Endothelial cell of umbilical vein (primary cell): Measurements from ENCODE around the gene NEMP1. TPM values are rescaled to one million over a fixed set of nuclear protein-coding genes. Genes with fewer than 3 reads are reported as not detected.

Source experiments
- BruUV-seq: library from RNA; stranded (reverse); fragments of 400-500 nt; replicated peaks from 2 replicates; lab custom pipeline; 2021; lab: Mats Ljungman, UMichigan
- CTCF ChIA-PET: fragments of 300-600, 350-600 bp; sonication (Branson Sonifier 250); formaldehyde crosslinking; loops from one replicate; lab custom pipeline; 2021; ENCODE audit warnings: antibody characterized with exemption, inconsistent platforms; lab: Charles Lee
- POLR2A ChIA-PET: fragments of 300-600, 350-600 bp; sonication (Branson Sonifier 250); formaldehyde crosslinking; loops from one replicate; lab custom pipeline; 2021; ENCODE audit warnings: antibody characterized with exemption, inconsistent platforms; lab: Charles Lee
- DNase-seq: peaks from one replicate; pipeline ENCODE4 v3.0.0-alpha.2; 2011; ENCODE audit warnings: low read depth, low spot score
- FAIRE-seq: peaks from 2 replicates; lab custom pipeline; 2011; peaks lifted over from hg19 to GRCh38; lab: Jason Lieb, UNC
- H2AFZ ChIP-seq: 2 replicates; pipeline ENCODE4 v1.6.0; 2012; ENCODE audit warnings: low read depth, low read length, control low read depth, inconsistent platforms
- H3K27ac ChIP-seq: 2 replicates; pipeline ENCODE4 v1.5.1; 2011; ENCODE audit warnings: low read depth, mild to moderate bottlenecking, control low read depth, low read length, moderate library complexity; ENCODE audit not compliant: insufficient read depth
- H3K27me3 ChIP-seq, 2 experiments: 2 replicates each; pipeline versions ENCODE4 v1.6.0 to v1.6.1; 2011; ENCODE audit warnings: low read length in 2 of 2, mixed read lengths in 1 of 2; ENCODE audit not compliant: control insufficient read depth in 2 of 2, insufficient read depth in 2 of 2
- H3K36me3 ChIP-seq, 2 experiments: 2 replicates in 1 of 2; 3 replicates in 1 of 2; pipeline ENCODE4 v1.5.1; 2011; ENCODE audit warnings: low read length in 2 of 2, mild to moderate bottlenecking in 1 of 2, moderate library complexity in 1 of 2; ENCODE audit not compliant: control insufficient read depth in 2 of 2, insufficient read depth in 2 of 2; ENCODE audit errors: extremely low read depth in 1 of 2
- H3K4me1 ChIP-seq: 3 replicates; pipeline ENCODE4 v1.5.1; 2011; ENCODE audit warnings: mild to moderate bottlenecking, low read length; ENCODE audit not compliant: control insufficient read depth, insufficient read depth; ENCODE audit errors: extremely low read depth
- H3K4me2 ChIP-seq: 2 replicates; pipeline ENCODE4 v1.6.1; 2011; ENCODE audit warnings: low read length, control low read depth, mixed read lengths; ENCODE audit not compliant: insufficient read depth
- H3K4me3 ChIP-seq, 3 experiments: fragments of 200-600 bp in 1 of 3; sonication (generic), shearing (Covaris generic) in 1 of 3; replicated peaks in 1 of 3; 2 replicates each; pipeline ENCODE4 v1.5.1; 2011 to 2016; ENCODE audit warnings: control low read depth in 3 of 3, low read length in 3 of 3, mild to moderate bottlenecking in 2 of 3, inconsistent platforms in 1 of 3, low read depth in 1 of 3, moderate library complexity in 1 of 3; ENCODE audit not compliant: insufficient read depth in 1 of 3
- H3K79me2 ChIP-seq: 2 replicates; pipeline ENCODE4 v1.6.0; 2012; ENCODE audit warnings: low read length, inconsistent platforms; ENCODE audit not compliant: control insufficient read depth, insufficient read depth
- H3K9ac ChIP-seq: replicated peaks from 2 replicates; pipeline ENCODE3; 2011; ENCODE audit warnings: low read length, control low read depth; ENCODE audit not compliant: insufficient read depth; ENCODE audit errors: extremely low read depth
- H3K9me1 ChIP-seq: replicated peaks from 3 replicates; pipeline ENCODE4 v1.6.0; 2011; ENCODE audit warnings: mild to moderate bottlenecking, low read length; ENCODE audit not compliant: control insufficient read depth, insufficient read depth; ENCODE audit errors: extremely low read depth
- H3K9me3 ChIP-seq: replicated peaks from 2 replicates; pipeline ENCODE4 v1.5.1; 2012; ENCODE audit warnings: low read length, inconsistent platforms; ENCODE audit not compliant: control insufficient read depth, insufficient read depth
- H4K20me1 ChIP-seq: replicated peaks from 2 replicates; pipeline ENCODE3; 2011; ENCODE audit warnings: mild to moderate bottlenecking, low read length; ENCODE audit not compliant: control insufficient read depth, insufficient read depth; ENCODE audit errors: extremely low read depth
- EZH2 ChIP-seq: IDR thresholded peaks from 2 replicates; pipeline ENCODE4 v1.6.1; 2012; ENCODE audit warnings: borderline replicate concordance, low read depth, mild to moderate bottlenecking, moderate library complexity, low read length, inconsistent platforms; ENCODE audit not compliant: severe bottlenecking
- FOS ChIP-seq: IDR thresholded peaks from 2 replicates; pipeline ENCODE4 v1.6.1; 2011; ENCODE audit warnings: mild to moderate bottlenecking, low read length, moderate library complexity, borderline replicate concordance; ENCODE audit not compliant: insufficient read depth
- GATA2 ChIP-seq: IDR thresholded peaks from 2 replicates; pipeline ENCODE4 v1.7.0; 2011; ENCODE audit warnings: low read depth, mild to moderate bottlenecking, moderate library complexity, mixed read lengths, low read length; ENCODE audit not compliant: insufficient read length, insufficient read depth
- JUN ChIP-seq: IDR thresholded peaks from 2 replicates; pipeline ENCODE4 v1.6.1; 2011; ENCODE audit warnings: borderline replicate concordance, low read depth; ENCODE audit not compliant: insufficient read length, insufficient read depth
- MYC ChIP-seq: IDR thresholded peaks from one replicate; pipeline ENCODE4 v1.6.1; 2011; ENCODE audit warnings: mild to moderate bottlenecking, low read depth, low read length
- POLR2A ChIP-seq: IDR thresholded peaks from 2 replicates; pipeline ENCODE4 v1.6.1; 2012; ENCODE audit warnings: low read depth, mild to moderate bottlenecking, control low read depth, low read length
- POLR2AphosphoS5 ChIP-seq: IDR thresholded peaks from 2 replicates; pipeline ENCODE4 v1.6.1; 2012; ENCODE audit warnings: low read depth, mild to moderate bottlenecking, control low read depth, low read length, moderate library complexity; ENCODE audit not compliant: insufficient read depth
- dilution Hi-C: fragments of 300-500 bp; cut with MboI; formaldehyde crosslinking; loops from one replicate; pipeline ENCODE4 v1.15.0; 2019; ENCODE audit warnings: low sequenced_read_pairs; ENCODE audit not compliant: extremely low pct_ligation_motif_present
- intact Hi-C: fragments of 100-400 bp; cut with micrococcal nuclease; formaldehyde crosslinking; loops from one replicate; pipeline ENCODE4 v1.10.0; 2022
- polyA plus RNA-seq, 4 experiments: library from polyadenylated mRNA; depleted of rRNA in 3 of 4; stranded (reverse) in 3 of 4; unstranded in 1 of 4; fragments of >200 nt; gene quantifications; 2 replicates each; pipeline versions ENCODE4 v1.2.1 to v1.2.3, GENCODE V29; 2011 to 2012; ENCODE audit warnings: missing spikeins in 1 of 4
- total RNA-seq: library from RNA; stranded (reverse); gene quantifications from 2 replicates; pipeline ENCODE4 v1.2.3, GENCODE V29; 2021
- TF ChIP-seq, protein P1 (sequence below), 2 donors: IDR thresholded peaks; 1 replicate in 1 of 2; 2 replicates in 1 of 2; pipeline ENCODE4 v1.5.1; 2011; ENCODE audit warnings: low read length in 2 of 2, mild to moderate bottlenecking in 2 of 2, moderate library complexity in 2 of 2, control low read depth in 1 of 2, inconsistent platforms in 1 of 2, low read depth in 1 of 2; ENCODE audit not compliant: insufficient read depth in 1 of 2; ENCODE audit errors: extremely low read depth in 1 of 2
- TF ChIP-seq, protein P2 (sequence below): IDR thresholded peaks from 2 replicates; pipeline ENCODE4 v1.6.1; 2011; ENCODE audit not compliant: insufficient read depth, insufficient read length

The NEMP1 gene
- total and polyA plus RNA-seq, 2 donors (not counting 3 experiments of a cell fraction or from before 2014, with no cell fraction given), result 10.8 to 21.5 TPM

DNA sequence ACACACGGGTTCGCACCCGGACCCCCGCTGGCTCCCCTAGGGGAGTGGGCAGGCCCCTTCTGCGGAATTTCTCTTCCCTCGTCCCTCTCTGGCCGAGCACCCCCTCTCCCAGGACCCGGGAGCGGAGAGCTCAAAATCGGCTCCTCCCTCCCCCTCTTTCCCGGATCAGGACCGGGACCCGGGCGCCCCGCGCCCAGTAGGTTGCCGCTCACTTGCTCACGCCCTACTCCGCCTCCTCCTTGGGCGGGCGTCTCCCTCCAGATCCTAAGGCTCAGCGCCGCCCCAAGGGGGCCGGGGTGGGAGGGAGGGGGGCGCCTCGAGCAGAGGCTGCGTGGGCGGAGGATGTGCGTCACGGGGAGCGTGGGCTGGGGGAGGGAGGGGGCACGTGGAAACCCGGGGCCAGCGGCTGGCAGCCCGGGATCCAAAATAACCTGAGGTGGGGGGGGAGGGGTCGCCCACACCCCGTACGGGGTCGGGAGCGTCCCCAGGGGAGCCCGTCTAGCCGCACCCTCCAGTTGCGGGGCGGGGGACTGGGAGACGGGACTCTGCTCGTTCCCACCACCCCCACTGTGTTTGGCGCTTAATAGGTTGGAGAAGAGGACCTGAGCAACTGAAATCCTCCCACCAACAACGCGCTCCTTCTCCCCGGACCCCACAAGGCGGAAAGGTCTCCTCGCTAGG, 8.6 kb upstream of the NEMP1 start:
- Histone ChIP-seq H3K79me2 (peaks cover 16% of the 10 kb centered on the region), H4K20me1 (no peaks in the 10 kb centered on the region), H3K9me1 (no peaks in the 10 kb centered on the region), H3K27me3 (no peaks in the 10 kb centered on the region), H2AFZ (peak overlapping the region; percentile 79), H3K9me3 (no peaks in the 10 kb centered on the region), H3K4me2 (peak overlapping the region; percentile 89), H3K4me1 (peaks cover 16% of the 10 kb centered on the region), H3K36me3 (peaks cover 0 to 6% of the 10 kb centered on the region in 2 experiments), H3K27ac (peak overlapping the region; percentile 82), H3K9ac (peak overlapping the region; percentile 87), H3K4me3 (peak overlapping the region; percentile 70 to 81 (median 79))
- DNase-seq (peak; percentile 76), FAIRE-seq (peak; percentile 78)
- TF ChIP-seq POLR2A, result no peak
- TF ChIP-seq POLR2AphosphoS5, result no peak
- TF ChIP-seq GATA2, result no peak
- no peak for TF ChIP-seq FOS
- no peak for TF ChIP-seq MYC
- TF ChIP-seq, protein P1, sequence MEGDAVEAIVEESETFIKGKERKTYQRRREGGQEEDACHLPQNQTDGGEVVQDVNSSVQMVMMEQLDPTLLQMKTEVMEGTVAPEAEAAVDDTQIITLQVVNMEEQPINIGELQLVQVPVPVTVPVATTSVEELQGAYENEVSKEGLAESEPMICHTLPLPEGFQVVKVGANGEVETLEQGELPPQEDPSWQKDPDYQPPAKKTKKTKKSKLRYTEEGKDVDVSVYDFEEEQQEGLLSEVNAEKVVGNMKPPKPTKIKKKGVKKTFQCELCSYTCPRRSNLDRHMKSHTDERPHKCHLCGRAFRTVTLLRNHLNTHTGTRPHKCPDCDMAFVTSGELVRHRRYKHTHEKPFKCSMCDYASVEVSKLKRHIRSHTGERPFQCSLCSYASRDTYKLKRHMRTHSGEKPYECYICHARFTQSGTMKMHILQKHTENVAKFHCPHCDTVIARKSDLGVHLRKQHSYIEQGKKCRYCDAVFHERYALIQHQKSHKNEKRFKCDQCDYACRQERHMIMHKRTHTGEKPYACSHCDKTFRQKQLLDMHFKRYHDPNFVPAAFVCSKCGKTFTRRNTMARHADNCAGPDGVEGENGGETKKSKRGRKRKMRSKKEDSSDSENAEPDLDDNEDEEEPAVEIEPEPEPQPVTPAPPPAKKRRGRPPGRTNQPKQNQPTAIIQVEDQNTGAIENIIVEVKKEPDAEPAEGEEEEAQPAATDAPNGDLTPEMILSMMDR (IDR thresholded peaks at IDR 0.05; ENCODE audit: extremely low read depth in 1 of 2, insufficient read depth in 1 of 2, low read depth in 1 of 2, low read length in 2 of 2), result no peak
- no peak for TF ChIP-seq EZH2
- TF ChIP-seq, protein P2, sequence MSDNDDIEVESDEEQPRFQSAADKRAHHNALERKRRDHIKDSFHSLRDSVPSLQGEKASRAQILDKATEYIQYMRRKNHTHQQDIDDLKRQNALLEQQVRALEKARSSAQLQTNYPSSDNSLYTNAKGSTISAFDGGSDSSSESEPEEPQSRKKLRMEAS, result no peak
- no peak for TF ChIP-seq JUN
- dilution Hi-C loops (no loop called here), intact Hi-C loops (loop anchor here (1.0 to 5.0 kb wide), 2 partner anchors 9 to 400 kb away; partner anchors contain the start of genes NEMP1 and PTGES3)
- POLR2A ChIA-PET, result interaction anchor here (0.7 to 2.5 kb wide), 3 partner anchors 8 to 25 kb away, joined by 6 to 11 read pairs (median 7); partner anchors contain the start of genes NEMP1 and STAT6
- CTCF ChIA-PET, result interaction anchor here (1.0 to 14.4 kb wide), 4 partner anchors 8 to 24 kb away, joined by 3 to 158 read pairs (median 11); partner anchors contain the start of genes NEMP1 and STAT6
- no TSS peak for BruUV-seq
